ENCODE data around the gene ADCY4.

The ADCY4 gene

DNA sequence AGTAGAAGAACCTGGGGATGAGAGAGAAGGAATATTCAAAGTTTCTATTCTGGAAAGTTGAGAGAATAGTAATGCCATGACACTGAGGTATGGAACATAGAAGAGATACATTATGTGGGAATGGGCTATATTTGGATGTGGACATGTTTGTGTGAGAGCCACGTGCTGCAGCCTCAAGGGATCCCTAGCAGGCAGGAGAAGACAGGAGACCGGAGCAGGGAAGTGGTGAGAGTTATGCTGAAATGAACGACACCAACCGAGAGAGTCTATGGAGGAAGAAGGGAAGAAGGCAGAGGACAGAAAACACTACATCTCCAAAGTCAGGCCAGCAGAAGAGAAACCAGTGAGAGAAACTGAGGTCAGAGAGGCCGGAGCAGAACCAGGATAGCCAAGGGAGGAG lies 14.9 kb upstream of the ADCY4 start:
- no peak for TF ChIP-seq CTCF (IDR thresholded peaks at IDR 0.05; ENCODE audit: poor library complexity, severe bottlenecking)
- Histone ChIP-seq H3K4me3 (ENCODE audit: severe bottlenecking) (no peak overlapping the region), H3K9me3 (ENCODE audit: severe bottlenecking) (no peaks in the 10 kb centered on the region), H3K27me3 (ENCODE audit: insufficient read depth, poor library complexity, severe bottlenecking) (no peaks in the 10 kb centered on the region), H3K4me1 (ENCODE audit: insufficient read depth, poor library complexity, severe bottlenecking) (peaks cover 5% of the 10 kb centered on the region), H3K27ac (ENCODE audit: poor library complexity, severe bottlenecking) (no peak overlapping the region), H3K36me3 (ENCODE audit: low read depth) (no peaks in the 10 kb centered on the region)
- DNase-seq (ENCODE audit: low spot score) (no peak), ATAC-seq (ENCODE audit: low read depth) (no peak)

GRCh38 chr14:24348186-24348585 lies 13.3 kb upstream of the ADCY4 start:
- Histone ChIP-seq H3K36me3 (ENCODE audit: low read depth) (no peaks in the 10 kb centered on the region), H3K4me3 (ENCODE audit: severe bottlenecking) (no peak overlapping the region), H3K27ac (ENCODE audit: poor library complexity, severe bottlenecking) (no peak overlapping the region), H3K27me3 (ENCODE audit: insufficient read depth, poor library complexity, severe bottlenecking) (no peaks in the 10 kb centered on the region), H3K4me1 (ENCODE audit: insufficient read depth, poor library complexity, severe bottlenecking) (no peaks in the 10 kb centered on the region), H3K9me3 (ENCODE audit: severe bottlenecking) (no peaks in the 10 kb centered on the region)
- DNase-seq (ENCODE audit: low spot score) = no peak
- TF ChIP-seq CTCF (IDR thresholded peaks at IDR 0.05; ENCODE audit: poor library complexity, severe bottlenecking) = no peak
- ATAC-seq (ENCODE audit: low read depth) = no peak

- no peaks in the 10 kb centered on the region for H3K4me1 ChIP-seq (ENCODE audit: insufficient read depth, poor library complexity, severe bottlenecking)
- DNase-seq (ENCODE audit: low spot score) (no peak), ATAC-seq (ENCODE audit: low read depth) (no peak)
- H3K27ac ChIP-seq (ENCODE audit: poor library complexity, severe bottlenecking) = no peak overlapping the region
- H3K9me3 ChIP-seq (ENCODE audit: severe bottlenecking) = no peaks in the 10 kb centered on the region
- H3K36me3 ChIP-seq (ENCODE audit: low read depth) = no peaks in the 10 kb centered on the region
- TF ChIP-seq CTCF (IDR thresholded peaks at IDR 0.05; ENCODE audit: poor library complexity, severe bottlenecking) = no peak
- no peaks in the 10 kb centered on the region for H3K27me3 ChIP-seq (ENCODE audit: insufficient read depth, poor library complexity, severe bottlenecking)
- H3K4me3 ChIP-seq (ENCODE audit: severe bottlenecking) = no peak overlapping the region
Measured at GRCh38 chr14:24347134-24347533, 12.3 kb upstream of the ADCY4 start.

DNA sequence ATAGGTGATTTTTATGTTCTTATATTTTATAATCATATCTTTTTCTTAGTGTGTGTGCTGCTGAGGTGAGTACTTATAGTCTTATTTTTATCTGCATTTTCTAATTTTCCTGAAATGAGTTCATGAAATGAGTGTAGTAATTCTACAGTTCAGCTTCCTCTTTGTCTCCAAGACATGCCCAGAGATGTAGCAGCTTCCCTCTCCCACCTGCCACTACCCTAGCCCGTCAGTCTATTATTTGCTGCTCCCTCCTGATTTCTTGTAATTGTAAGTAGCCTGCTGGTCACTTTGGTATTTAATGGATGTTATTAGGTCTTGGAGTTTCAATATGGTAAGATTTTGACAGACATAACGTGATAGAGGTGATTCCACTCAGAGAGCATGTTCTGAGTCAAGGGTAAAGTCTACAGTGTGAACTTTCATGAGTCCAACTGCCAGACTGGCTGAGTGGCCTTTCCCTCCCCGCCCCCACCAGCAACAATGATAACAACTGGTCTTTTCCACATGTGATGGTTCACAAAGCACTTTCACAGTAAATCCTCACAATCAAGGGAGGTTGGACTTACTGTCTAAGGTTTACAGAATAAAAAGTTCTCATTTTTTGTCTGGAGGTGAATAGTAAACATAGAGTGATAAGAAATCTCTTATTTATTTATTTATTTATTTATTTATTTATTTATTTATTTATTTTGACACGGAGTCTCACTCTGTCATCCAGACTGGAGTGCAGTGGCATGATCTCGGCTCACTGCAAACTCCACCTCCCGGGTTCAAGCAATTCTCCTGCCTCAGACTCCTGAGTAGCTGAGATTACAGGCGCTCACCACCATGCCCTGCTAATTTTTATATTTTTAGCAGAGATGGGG lies 9.2 kb upstream of the ADCY4 start:
- Histone ChIP-seq H3K27ac (ENCODE audit: poor library complexity, severe bottlenecking) (no peak overlapping the region), H3K4me3 (ENCODE audit: severe bottlenecking) (no peak overlapping the region), H3K36me3 (ENCODE audit: low read depth) (no peaks in the 10 kb centered on the region), H3K9me3 (ENCODE audit: severe bottlenecking) (no peaks in the 10 kb centered on the region), H3K27me3 (ENCODE audit: insufficient read depth, poor library complexity, severe bottlenecking) (no peaks in the 10 kb centered on the region), H3K4me1 (ENCODE audit: insufficient read depth, poor library complexity, severe bottlenecking) (no peaks in the 10 kb centered on the region)
- DNase-seq (ENCODE audit: low spot score) (no peak), ATAC-seq (ENCODE audit: low read depth) (no peak)
- TF ChIP-seq CTCF (IDR thresholded peaks at IDR 0.05; ENCODE audit: poor library complexity, severe bottlenecking) = no peak

GRCh38 chr14:24342889-24343288 lies 8.0 kb upstream of the ADCY4 start:
- Histone ChIP-seq H3K27me3 (ENCODE audit: insufficient read depth, poor library complexity, severe bottlenecking) (no peaks in the 10 kb centered on the region), H3K4me3 (ENCODE audit: severe bottlenecking) (no peak overlapping the region), H3K27ac (ENCODE audit: poor library complexity, severe bottlenecking) (no peak overlapping the region), H3K4me1 (ENCODE audit: insufficient read depth, poor library complexity, severe bottlenecking) (no peaks in the 10 kb centered on the region), H3K9me3 (ENCODE audit: severe bottlenecking) (no peaks in the 10 kb centered on the region), H3K36me3 (ENCODE audit: low read depth) (no peaks in the 10 kb centered on the region)
- DNase-seq (ENCODE audit: low spot score) (no peak), ATAC-seq (ENCODE audit: low read depth) (no peak)
- no peak for TF ChIP-seq CTCF (IDR thresholded peaks at IDR 0.05; ENCODE audit: poor library complexity, severe bottlenecking)
